ENCODE data around the gene TMEM39B. TPM values are rescaled to one million over a fixed set of nuclear protein-coding genes. Genes with fewer than 3 reads are reported as not detected.

The TMEM39B gene
- total and polyA plus RNA-seq, 2 experiments from 2014 or later: 10.1 to 17.8 TPM

- H3K4me1 Mint-ChIP-seq: peaks cover 4% of the 10 kb centered on the region; the same call in 2 of the 3 replicates
- H3K4me3 ChIP-seq: no peak overlapping the region
- peaks cover 15% of the 10 kb centered on the region for H4K20me1 ChIP-seq (replicated peaks; ENCODE audit: insufficient read depth)
- peaks cover 11% of the 10 kb centered on the region for H3K27me3 Mint-ChIP-seq (ENCODE audit: insufficient read depth, low read depth, poor library complexity)
- no peak overlapping the region for H2AFZ ChIP-seq
- no peaks in the 10 kb centered on the region for H3K9me2 ChIP-seq (ENCODE audit: insufficient read depth)
- peaks cover 14% of the 10 kb centered on the region for H3K36me3 Mint-ChIP-seq (ENCODE audit: low read depth)
- ATAC-seq (no peak), DNase-seq (ENCODE audit: low spot score) (no peak)
- H3K4me3 Mint-ChIP-seq: no peak overlapping the region
- no peaks in the 10 kb centered on the region for H3K4me1 ChIP-seq (ENCODE audit: insufficient read depth)
- no peak for TF ChIP-seq EZH2phosphoT487 (IDR thresholded peaks at IDR 0.05; ENCODE audit: unreplicated experiment)
- no peak for TF ChIP-seq ZNF331 (CRISPR knock-in tag; IDR thresholded peaks at IDR 0.05; ENCODE audit: low read depth)
- TF ChIP-seq JUNB (IDR thresholded peaks at IDR 0.05; ENCODE audit: unreplicated experiment): no peak
- TF ChIP-seq CTCF (conservative IDR thresholded peaks at IDR 0.05; ENCODE audit: low read depth in 2 of 2): no peak
- TF ChIP-seq ETS1 (IDR thresholded peaks at IDR 0.05): no peak
- no peak for TF ChIP-seq CREB1 (CRISPR knock-in tag; IDR thresholded peaks at IDR 0.05; ENCODE audit: low read depth)
- no peak for TF ChIP-seq STAT1 (IDR thresholded peaks at IDR 0.05; ENCODE audit: unreplicated experiment)
- TF ChIP-seq ZNF114 (CRISPR knock-in tag; IDR thresholded peaks at IDR 0.05): no peak
- TF ChIP-seq EZH2 (IDR thresholded peaks at IDR 0.05; ENCODE audit: low read depth, unreplicated experiment): no peak
- TF ChIP-seq, protein P1, sequence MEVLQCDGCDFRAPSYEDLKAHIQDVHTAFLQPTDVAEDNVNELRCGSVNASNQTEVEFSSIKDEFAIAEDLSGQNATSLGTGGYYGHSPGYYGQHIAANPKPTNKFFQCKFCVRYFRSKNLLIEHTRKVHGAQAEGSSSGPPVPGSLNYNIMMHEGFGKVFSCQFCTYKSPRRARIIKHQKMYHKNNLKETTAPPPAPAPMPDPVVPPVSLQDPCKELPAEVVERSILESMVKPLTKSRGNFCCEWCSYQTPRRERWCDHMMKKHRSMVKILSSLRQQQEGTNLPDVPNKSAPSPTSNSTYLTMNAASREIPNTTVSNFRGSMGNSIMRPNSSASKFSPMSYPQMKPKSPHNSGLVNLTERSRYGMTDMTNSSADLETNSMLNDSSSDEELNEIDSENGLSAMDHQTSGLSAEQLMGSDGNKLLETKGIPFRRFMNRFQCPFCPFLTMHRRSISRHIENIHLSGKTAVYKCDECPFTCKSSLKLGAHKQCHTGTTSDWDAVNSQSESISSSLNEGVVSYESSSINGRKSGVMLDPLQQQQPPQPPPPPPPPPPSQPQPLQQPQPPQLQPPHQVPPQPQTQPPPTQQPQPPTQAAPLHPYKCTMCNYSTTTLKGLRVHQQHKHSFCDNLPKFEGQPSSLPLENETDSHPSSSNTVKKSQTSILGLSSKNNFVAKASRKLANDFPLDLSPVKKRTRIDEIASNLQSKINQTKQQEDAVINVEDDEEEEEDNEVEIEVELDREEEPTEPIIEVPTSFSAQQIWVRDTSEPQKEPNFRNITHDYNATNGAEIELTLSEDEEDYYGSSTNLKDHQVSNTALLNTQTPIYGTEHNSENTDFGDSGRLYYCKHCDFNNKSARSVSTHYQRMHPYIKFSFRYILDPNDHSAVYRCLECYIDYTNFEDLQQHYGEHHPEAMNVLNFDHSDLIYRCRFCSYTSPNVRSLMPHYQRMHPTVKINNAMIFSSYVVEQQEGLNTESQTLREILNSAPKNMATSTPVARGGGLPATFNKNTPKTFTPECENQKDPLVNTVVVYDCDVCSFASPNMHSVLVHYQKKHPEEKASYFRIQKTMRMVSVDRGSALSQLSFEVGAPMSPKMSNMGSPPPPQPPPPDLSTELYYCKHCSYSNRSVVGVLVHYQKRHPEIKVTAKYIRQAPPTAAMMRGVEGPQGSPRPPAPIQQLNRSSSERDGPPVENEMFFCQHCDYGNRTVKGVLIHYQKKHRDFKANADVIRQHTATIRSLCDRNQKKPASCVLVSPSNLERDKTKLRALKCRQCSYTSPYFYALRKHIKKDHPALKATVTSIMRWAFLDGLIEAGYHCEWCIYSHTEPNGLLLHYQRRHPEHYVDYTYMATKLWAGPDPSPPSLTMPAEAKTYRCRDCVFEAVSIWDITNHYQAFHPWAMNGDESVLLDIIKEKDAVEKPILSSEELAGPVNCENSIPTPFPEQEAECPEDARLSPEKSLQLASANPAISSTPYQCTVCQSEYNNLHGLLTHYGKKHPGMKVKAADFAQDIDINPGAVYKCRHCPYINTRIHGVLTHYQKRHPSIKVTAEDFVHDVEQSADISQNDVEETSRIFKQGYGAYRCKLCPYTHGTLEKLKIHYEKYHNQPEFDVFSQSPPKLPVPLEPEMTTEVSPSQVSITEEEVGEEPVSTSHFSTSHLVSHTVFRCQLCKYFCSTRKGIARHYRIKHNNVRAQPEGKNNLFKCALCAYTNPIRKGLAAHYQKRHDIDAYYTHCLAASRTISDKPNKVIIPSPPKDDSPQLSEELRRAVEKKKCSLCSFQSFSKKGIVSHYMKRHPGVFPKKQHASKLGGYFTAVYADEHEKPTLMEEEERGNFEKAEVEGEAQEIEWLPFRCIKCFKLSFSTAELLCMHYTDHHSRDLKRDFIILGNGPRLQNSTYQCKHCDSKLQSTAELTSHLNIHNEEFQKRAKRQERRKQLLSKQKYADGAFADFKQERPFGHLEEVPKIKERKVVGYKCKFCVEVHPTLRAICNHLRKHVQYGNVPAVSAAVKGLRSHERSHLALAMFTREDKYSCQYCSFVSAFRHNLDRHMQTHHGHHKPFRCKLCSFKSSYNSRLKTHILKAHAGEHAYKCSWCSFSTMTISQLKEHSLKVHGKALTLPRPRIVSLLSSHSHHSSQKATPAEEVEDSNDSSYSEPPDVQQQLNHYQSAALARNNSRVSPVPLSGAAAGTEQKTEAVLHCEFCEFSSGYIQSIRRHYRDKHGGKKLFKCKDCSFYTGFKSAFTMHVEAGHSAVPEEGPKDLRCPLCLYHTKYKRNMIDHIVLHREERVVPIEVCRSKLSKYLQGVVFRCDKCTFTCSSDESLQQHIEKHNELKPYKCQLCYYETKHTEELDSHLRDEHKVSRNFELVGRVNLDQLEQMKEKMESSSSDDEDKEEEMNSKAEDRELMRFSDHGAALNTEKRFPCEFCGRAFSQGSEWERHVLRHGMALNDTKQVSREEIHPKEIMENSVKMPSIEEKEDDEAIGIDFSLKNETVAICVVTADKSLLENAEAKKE (CRISPR knock-in tag; IDR thresholded peaks at IDR 0.05): no peak
- no peak for TF ChIP-seq POLR2AphosphoS5 (IDR thresholded peaks at IDR 0.05; ENCODE audit: low read depth)
- no peak for TF ChIP-seq REST (IDR thresholded peaks at IDR 0.05; ENCODE audit: unreplicated experiment)
- TF ChIP-seq NANOG (IDR thresholded peaks at IDR 0.05; ENCODE audit: borderline replicate concordance): no peak
- H3K27ac Mint-ChIP-seq: no peak overlapping the region
- H3F3A ChIP-seq (replicated peaks; ENCODE audit: low read depth): peaks cover 20% of the 10 kb centered on the region
- H3K27ac ChIP-seq (ENCODE audit: low read depth): no peak overlapping the region
- no peaks in the 10 kb centered on the region; the same call in 2 of the 3 replicates for H3K9me3 Mint-ChIP-seq
- no peak overlapping the region for H3K4me2 ChIP-seq
- H3K79me2 ChIP-seq (replicated peaks; ENCODE audit: insufficient read depth): peaks cover 20% of the 10 kb centered on the region
- no peaks in the 10 kb centered on the region for H3K36me3 ChIP-seq (ENCODE audit: insufficient read depth)
- no peaks in the 10 kb centered on the region for H3K27me3 ChIP-seq (ENCODE audit: insufficient read depth)
These were observed 32.6 kb downstream of the TMEM39B start for GRCh38 chr1:32105338-32105737.

All from GM23338 (cell line).